ENCODE results near the gene TNFRSF1A. TPM values are rescaled to one million over a fixed set of nuclear protein-coding genes. Genes with fewer than 3 reads are reported as not detected.

The TNFRSF1A gene
- total RNA-seq, 1 experiment from 2014 or later = 59.9 TPM

- peaks cover 13% of the 10 kb centered on the region in 2 experiments for H3K4me1 Mint-ChIP-seq
- peak overlapping the region in 2 of 3 experiments; percentile 2 to 56; a peak in 3 of 7 replicates for H3K27ac Mint-ChIP-seq
- Histone ChIP-seq H3K9me3 (ENCODE audit: control insufficient read depth, low read depth, low read length) (no peaks in the 10 kb centered on the region), H2BK20ac (ENCODE audit: low read depth, low read length, poor library complexity, severe bottlenecking) (no peak overlapping the region), H3K4me1 (ENCODE audit: insufficient read depth, low read length) (no peaks in the 10 kb centered on the region; the same call in 1 of the 2 replicates), H3K27me3 (ENCODE audit: insufficient read depth, low read length) (no peaks in the 10 kb centered on the region), H2BK5ac (ENCODE audit: insufficient read length, low read length) (no peak overlapping the region), H2BK15ac (ENCODE audit: low read depth, low read length) (no peak overlapping the region), H2BK12ac (ENCODE audit: insufficient read length, low read depth, low read length) (no peak overlapping the region), H3K4ac (ENCODE audit: low read depth, low read length) (peak overlapping the region; percentile 59; the same call in 1 of the 2 replicates), H3K27ac (ENCODE audit: insufficient read length, low read depth, low read length) (no peak overlapping the region), H4K5ac (ENCODE audit: insufficient read length, low read depth, low read length) (no peak overlapping the region), H3K79me2 (ENCODE audit: insufficient read depth, low read length) (no peaks in the 10 kb centered on the region), H2BK120ac (ENCODE audit: low read depth, low read length, poor library complexity, severe bottlenecking) (peak overlapping the region; percentile 85), H2AFZ (ENCODE audit: low read length) (no peak overlapping the region), H3K14ac (ENCODE audit: insufficient read depth, low read length) (no peak overlapping the region), H3K79me1 (ENCODE audit: insufficient read depth, low read depth, low read length, poor library complexity, severe bottlenecking) (no peaks in the 10 kb centered on the region), H3K23ac (ENCODE audit: insufficient read length, low read depth, low read length) (no peak overlapping the region), H4K8ac (replicated peaks; ENCODE audit: insufficient read length, low read depth, low read length) (no peak overlapping the region), H3K9ac (ENCODE audit: extremely low read depth, insufficient read length, low read length) (no peak overlapping the region), H3K23me2 (ENCODE audit: insufficient read length, low read depth, low read length, poor library complexity, severe bottlenecking) (no peaks in the 10 kb centered on the region), H4K91ac (ENCODE audit: insufficient read length, low read depth, low read length) (no peak overlapping the region), H3T11ph (ENCODE audit: low read length) (peak overlapping the region; percentile 60), H3K4me2 (ENCODE audit: insufficient read depth, insufficient read length, low read length) (no peak overlapping the region), H3K18ac (ENCODE audit: insufficient read length, low read depth, low read length) (peak overlapping the region; percentile 40), H3K56ac (ENCODE audit: insufficient read length, low read depth, low read length) (no peak overlapping the region), H2AK5ac (ENCODE audit: insufficient read length, low read length) (no peak overlapping the region), H4K20me1 (ENCODE audit: control insufficient read depth, insufficient read depth, insufficient read length) (no peaks in the 10 kb centered on the region)
- no CpG with 5 or more reads among the region's 5 CpGs for WGBS (ENCODE audit: extremely low coverage, insufficient read length, low lambda C conversion rate)
- H3K27me3 Mint-ChIP-seq (ENCODE audit: low read depth) = no peaks in the 10 kb centered on the region
- DNase-seq = no peak
- H3K9me3 Mint-ChIP-seq = peaks cover 10 to 11% of the 10 kb centered on the region in 2 experiments
- peaks cover 0 to 9% (median 3%) of the 10 kb centered on the region in 3 experiments; a peak in 5 of 7 replicates for H3K36me3 Mint-ChIP-seq (ENCODE audit: insufficient read depth in 1 of 3, low read depth in 3 of 3)
- TF ChIP-seq, protein P1, sequence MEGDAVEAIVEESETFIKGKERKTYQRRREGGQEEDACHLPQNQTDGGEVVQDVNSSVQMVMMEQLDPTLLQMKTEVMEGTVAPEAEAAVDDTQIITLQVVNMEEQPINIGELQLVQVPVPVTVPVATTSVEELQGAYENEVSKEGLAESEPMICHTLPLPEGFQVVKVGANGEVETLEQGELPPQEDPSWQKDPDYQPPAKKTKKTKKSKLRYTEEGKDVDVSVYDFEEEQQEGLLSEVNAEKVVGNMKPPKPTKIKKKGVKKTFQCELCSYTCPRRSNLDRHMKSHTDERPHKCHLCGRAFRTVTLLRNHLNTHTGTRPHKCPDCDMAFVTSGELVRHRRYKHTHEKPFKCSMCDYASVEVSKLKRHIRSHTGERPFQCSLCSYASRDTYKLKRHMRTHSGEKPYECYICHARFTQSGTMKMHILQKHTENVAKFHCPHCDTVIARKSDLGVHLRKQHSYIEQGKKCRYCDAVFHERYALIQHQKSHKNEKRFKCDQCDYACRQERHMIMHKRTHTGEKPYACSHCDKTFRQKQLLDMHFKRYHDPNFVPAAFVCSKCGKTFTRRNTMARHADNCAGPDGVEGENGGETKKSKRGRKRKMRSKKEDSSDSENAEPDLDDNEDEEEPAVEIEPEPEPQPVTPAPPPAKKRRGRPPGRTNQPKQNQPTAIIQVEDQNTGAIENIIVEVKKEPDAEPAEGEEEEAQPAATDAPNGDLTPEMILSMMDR (conservative IDR thresholded peaks at IDR 0.05) = no peak
- no peak overlapping the region for H3K4me3 Mint-ChIP-seq
These were observed 46.6 kb downstream of the TNFRSF1A start for GRCh38 chr12:6295094-6295811.

All from H9 (cell line).